GM12872 (cell line): Measurements from ENCODE around the gene DOP1A.

Experiments used
- TF ChIP-seq, protein P1 (sequence below): IDR thresholded peaks from 3 replicates; pipeline ENCODE4 v1.5.1; 2011; ENCODE audit warnings: low read depth, mild to moderate bottlenecking, low read length, moderate library complexity; ENCODE audit not compliant: insufficient read depth

The DOP1A gene

DNA sequence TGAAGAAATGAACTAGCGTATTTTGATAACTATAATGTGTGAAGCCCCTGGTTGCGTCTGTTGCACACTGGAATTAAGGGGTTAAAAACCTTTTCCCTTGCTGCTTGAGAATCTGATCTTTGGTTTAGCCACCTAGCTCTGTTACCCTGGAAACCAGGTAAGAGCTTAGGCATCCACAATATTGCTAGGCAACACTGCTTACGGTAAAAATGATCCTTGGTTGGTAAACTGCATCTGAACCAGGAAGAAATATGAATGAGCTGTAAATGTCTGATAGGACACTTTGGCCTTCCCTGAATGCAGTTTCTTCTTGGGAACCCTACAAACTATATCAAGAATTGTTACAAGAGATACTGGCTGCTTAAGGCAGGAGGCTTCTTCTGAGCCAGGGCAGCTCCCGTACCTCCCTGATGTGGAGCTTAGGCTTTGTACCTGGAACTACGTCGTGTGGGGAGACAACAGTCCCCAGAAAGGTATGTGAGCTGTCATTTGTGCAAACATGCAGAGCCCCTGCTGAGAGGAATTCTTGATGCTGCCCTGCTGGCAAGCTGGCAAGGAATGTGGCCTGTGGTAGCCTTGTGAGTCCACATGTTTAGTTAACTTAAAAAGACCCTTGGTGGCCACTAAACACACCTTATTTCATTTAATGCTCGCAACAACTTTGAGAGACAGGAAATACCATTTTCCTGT is 20.3 kb upstream of the DOP1A start:
- TF ChIP-seq, protein P1, sequence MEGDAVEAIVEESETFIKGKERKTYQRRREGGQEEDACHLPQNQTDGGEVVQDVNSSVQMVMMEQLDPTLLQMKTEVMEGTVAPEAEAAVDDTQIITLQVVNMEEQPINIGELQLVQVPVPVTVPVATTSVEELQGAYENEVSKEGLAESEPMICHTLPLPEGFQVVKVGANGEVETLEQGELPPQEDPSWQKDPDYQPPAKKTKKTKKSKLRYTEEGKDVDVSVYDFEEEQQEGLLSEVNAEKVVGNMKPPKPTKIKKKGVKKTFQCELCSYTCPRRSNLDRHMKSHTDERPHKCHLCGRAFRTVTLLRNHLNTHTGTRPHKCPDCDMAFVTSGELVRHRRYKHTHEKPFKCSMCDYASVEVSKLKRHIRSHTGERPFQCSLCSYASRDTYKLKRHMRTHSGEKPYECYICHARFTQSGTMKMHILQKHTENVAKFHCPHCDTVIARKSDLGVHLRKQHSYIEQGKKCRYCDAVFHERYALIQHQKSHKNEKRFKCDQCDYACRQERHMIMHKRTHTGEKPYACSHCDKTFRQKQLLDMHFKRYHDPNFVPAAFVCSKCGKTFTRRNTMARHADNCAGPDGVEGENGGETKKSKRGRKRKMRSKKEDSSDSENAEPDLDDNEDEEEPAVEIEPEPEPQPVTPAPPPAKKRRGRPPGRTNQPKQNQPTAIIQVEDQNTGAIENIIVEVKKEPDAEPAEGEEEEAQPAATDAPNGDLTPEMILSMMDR: no peak

GRCh38 chr6:83051377-83052172 is 15.9 kb upstream of the DOP1A start:
- TF ChIP-seq, protein P1: no peak

DNA sequence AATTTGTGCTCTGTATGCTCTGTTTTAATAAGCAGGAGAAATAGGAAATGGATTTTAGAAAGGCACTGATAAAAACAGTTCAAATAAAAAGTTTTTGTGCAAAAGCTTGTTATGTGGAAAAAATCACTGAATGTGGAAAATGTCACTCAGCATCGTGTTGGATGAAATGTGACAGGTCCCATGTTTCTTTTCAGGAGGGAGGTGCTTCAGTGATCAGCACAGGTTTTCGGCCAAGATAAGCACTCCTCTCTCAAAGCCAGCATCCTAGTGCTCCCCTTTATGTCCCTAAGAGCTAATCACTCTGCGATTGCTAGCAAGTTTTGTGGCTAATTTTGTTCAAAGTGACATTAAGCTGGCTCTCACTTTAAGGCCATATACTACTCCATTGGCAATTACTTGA is 13.8 kb upstream of the DOP1A start:
- TF ChIP-seq, protein P1: no peak

DNA sequence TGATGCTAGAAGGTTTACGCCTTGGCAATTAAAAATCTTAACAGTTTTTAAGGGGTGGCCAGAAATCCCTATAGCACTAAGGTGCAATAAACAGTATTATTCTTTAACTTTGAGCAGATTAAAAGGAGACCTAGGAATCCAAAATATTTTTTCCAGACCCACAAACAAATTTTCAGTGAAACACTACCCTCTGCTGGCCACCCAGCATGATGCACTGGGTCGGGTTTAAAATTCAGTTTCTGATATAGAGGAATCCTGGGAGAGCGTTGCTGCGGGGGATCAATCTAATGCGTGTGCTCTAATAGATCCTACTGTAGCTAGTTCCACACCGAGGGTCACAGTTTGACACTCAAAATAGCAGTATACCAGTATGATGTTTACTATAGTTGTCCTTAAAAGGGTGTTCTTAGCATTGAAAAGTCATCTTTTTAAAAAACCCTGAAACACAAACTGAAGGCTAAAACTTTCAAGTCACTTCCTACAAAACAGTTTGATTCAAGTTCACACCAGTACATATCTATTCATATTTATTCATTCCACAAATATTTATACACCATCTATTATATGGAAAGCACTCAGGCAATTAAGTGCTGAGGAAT is 12.0 kb upstream of the DOP1A start:
- TF ChIP-seq, protein P1: peak; percentile 73

DNA sequence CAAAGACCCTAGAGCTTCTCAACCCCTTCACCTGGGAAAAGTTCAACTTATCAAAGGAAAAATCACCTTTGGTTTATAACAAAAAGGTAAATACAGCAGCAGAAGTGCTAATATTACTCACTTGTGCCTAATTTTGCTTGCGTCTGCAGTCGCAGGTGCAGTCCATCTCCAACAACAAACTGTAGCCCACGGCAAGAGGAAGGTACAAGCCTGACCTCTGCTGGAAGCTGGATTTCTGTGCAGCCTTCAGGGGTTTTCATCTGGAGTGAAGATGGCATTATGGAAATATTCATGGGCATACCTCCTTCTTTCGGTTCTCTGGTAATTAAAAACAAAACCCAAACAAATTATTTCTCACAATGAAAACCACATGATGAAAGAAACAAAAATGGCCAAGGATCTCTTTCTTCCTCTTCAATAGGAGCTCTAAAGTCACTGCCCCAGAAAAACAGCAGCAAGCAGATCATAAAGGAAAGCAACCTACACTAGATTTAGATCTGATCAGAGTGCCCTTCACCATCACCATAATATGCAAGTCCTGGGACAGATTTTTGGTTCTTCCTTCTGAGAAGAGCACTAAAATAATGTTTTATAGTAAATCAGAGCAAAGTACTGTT is 9.7 kb upstream of the DOP1A start:
- TF ChIP-seq, protein P1: peak; percentile 72

DNA sequence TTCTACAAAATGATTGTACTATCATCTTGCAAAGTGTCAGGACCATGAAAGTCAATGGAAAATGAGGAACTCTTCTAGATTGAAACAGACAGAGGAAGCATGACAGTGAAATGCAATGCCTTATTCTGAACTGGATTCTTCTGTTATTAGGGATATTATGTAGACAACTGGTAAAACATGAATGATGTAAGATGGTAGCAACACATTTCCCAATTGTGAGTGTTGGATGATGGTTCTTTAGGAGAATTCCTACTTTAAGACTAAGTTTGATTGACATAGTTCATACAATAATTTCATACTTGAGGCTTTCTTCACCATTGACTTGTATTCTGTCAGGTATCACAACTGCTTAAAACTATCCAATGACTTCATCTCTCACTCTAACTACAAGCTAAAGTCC is 6.3 kb upstream of the DOP1A start:
- TF ChIP-seq, protein P1: no peak

- TF ChIP-seq, protein P1: no peak
Observed at GRCh38 chr6:83062225-83062624, 5.2 kb upstream of the DOP1A start.
